ENCODE data around the gene GFM1.
A peak's percentile ranks its signal among the peaks of the same experiment; 100 is the strongest.

Gene GFM1

GRCh38 chr3:158658889-158659288, 14.6 kb downstream of the GFM1 start:
- H3K4me3 ChIP-seq (ENCODE audit: control insufficient read depth, low read depth, low read length), result no peak overlapping the region
- DNase-seq (ENCODE audit: low read depth), result no peak
- TF ChIP-seq CTCF (IDR thresholded peaks at IDR 0.05; ENCODE audit: control insufficient read depth, insufficient read depth, low read depth, low read length, missing control alignments), result no peak

GRCh38 chr3:158659454-158660237, 15.3 kb downstream of the GFM1 start:
- DNase-seq (ENCODE audit: low read depth), result peak; percentile 46
- no peak overlapping the region for H3K4me3 ChIP-seq (ENCODE audit: control insufficient read depth, low read depth, low read length)
- peak; percentile 77 for TF ChIP-seq CTCF (IDR thresholded peaks at IDR 0.05; ENCODE audit: control insufficient read depth, insufficient read depth, low read depth, low read length, missing control alignments)

- H3K4me3 ChIP-seq (ENCODE audit: control insufficient read depth, low read depth, low read length), result no peak overlapping the region
- no peak for DNase-seq (ENCODE audit: low read depth)
- no peak for TF ChIP-seq CTCF (IDR thresholded peaks at IDR 0.05; ENCODE audit: control insufficient read depth, insufficient read depth, low read depth, low read length, missing control alignments)
Measured at GRCh38 chr3:158660711-158661110, 16.4 kb downstream of the GFM1 start.

- no peak for TF ChIP-seq CTCF (IDR thresholded peaks at IDR 0.05; ENCODE audit: control insufficient read depth, insufficient read depth, low read depth, low read length, missing control alignments)
Measured at GRCh38 chr3:158663246-158663645, 18.9 kb downstream of the GFM1 start.

GRCh38 chr3:158663832-158664231, 19.5 kb downstream of the GFM1 start:
- TF ChIP-seq CTCF (IDR thresholded peaks at IDR 0.05; ENCODE audit: control insufficient read depth, insufficient read depth, low read depth, low read length, missing control alignments), result no peak
- no peak for DNase-seq (ENCODE audit: low read depth)

More at GRCh38 chr3:158663246-158663645, 18.9 kb downstream of the GFM1 start:
- no peak overlapping the region for H3K4me3 ChIP-seq (ENCODE audit: control insufficient read depth, low read depth, low read length)
- DNase-seq (ENCODE audit: low read depth), result no peak

GRCh38 chr3:158666416-158666815, 22.1 kb downstream of the GFM1 start:
- H3K4me3 ChIP-seq (ENCODE audit: control insufficient read depth, low read depth, low read length), result no peak overlapping the region
- TF ChIP-seq CTCF (IDR thresholded peaks at IDR 0.05; ENCODE audit: control insufficient read depth, insufficient read depth, low read depth, low read length, missing control alignments), result no peak
- no peak for DNase-seq (ENCODE audit: low read depth)

More at GRCh38 chr3:158663832-158664231, 19.5 kb downstream of the GFM1 start:
- H3K4me3 ChIP-seq (ENCODE audit: control insufficient read depth, low read depth, low read length), result no peak overlapping the region
